ENCODE data around the gene SPRY4. TPM values are rescaled to one million over a fixed set of nuclear protein-coding genes. Genes with fewer than 3 reads are reported as not detected.

Gene SPRY4
- polyA plus RNA-seq, 1 donor = 41.7 TPM

DNA sequence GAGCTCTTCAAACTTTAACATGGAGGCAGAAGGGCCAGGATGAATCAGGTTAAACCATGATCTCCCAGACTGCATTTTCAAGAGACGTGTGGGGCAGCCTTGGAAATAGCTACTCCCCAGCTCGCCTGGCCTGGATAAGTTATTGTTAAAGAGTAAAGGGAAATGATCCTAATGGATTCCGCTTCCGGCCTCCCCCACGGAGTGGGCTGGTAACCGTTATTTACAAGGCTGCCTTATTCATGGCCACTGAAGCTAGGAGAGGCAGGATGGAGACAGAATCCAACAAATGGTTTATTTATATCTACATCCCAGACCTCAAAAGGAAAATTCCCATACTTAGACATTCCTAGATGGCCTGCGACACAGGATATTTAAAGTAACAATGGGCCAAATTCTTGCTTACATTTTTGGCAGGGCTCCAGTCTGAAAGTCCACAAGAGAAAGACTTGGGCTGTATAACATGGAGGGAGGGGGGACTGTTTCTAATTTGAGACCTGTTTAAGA is 27.9 kb downstream of the SPRY4 start:
- Histone ChIP-seq H3K36me3 (ENCODE audit: control insufficient read depth, insufficient read depth, low read length) (no peaks in the 10 kb centered on the region), H3K27me3 (ENCODE audit: control insufficient read depth, insufficient read depth, low read length) (no peaks in the 10 kb centered on the region), H3K4me1 (ENCODE audit: control insufficient read depth, insufficient read depth, low read length) (peaks cover 32% of the 10 kb centered on the region), H3K9me3 (ENCODE audit: control insufficient read depth, low read depth, low read length) (no peaks in the 10 kb centered on the region), H3K4me3 (ENCODE audit: low read length) (no peak overlapping the region), H3K27ac (ENCODE audit: low read length) (peak overlapping the region; percentile 65)
- WGBS (ENCODE audit: insufficient coverage, low lambda C conversion rate) = no CpG with 5 or more reads among the region's 7 CpGs
- peak; percentile 45 to 61 for DNase-seq

- no peaks in the 10 kb centered on the region for H3K27me3 ChIP-seq (ENCODE audit: control insufficient read depth, insufficient read depth, low read length)
- no peak overlapping the region for H3K4me3 ChIP-seq (ENCODE audit: low read length)
- peaks cover 26% of the 10 kb centered on the region for H3K4me1 ChIP-seq (ENCODE audit: control insufficient read depth, insufficient read depth, low read length)
- 86% methylated on average over 5 of the region's 8 CpGs for WGBS (ENCODE audit: insufficient coverage, low lambda C conversion rate)
- H3K27ac ChIP-seq (ENCODE audit: low read length) = peak overlapping the region; percentile 65
- no peaks in the 10 kb centered on the region for H3K36me3 ChIP-seq (ENCODE audit: control insufficient read depth, insufficient read depth, low read length)
- no peaks in the 10 kb centered on the region for H3K9me3 ChIP-seq (ENCODE audit: control insufficient read depth, low read depth, low read length)
- DNase-seq = no peak
Measured at GRCh38 chr5:142295960-142296860, 28.6 kb downstream of the SPRY4 start.

GRCh38 chr5:142295084-142295758 is 29.6 kb downstream of the SPRY4 start:
- no peak overlapping the region for H3K4me3 ChIP-seq (ENCODE audit: low read length)
- no peaks in the 10 kb centered on the region for H3K9me3 ChIP-seq (ENCODE audit: control insufficient read depth, low read depth, low read length)
- DNase-seq = no peak
- H3K4me1 ChIP-seq (ENCODE audit: control insufficient read depth, insufficient read depth, low read length) = peaks cover 20% of the 10 kb centered on the region
- WGBS (ENCODE audit: insufficient coverage, low lambda C conversion rate) = 90% methylated on average over 4 of the region's 23 CpGs
- no peaks in the 10 kb centered on the region for H3K27me3 ChIP-seq (ENCODE audit: control insufficient read depth, insufficient read depth, low read length)
- no peak overlapping the region for H3K27ac ChIP-seq (ENCODE audit: low read length)
- H3K36me3 ChIP-seq (ENCODE audit: control insufficient read depth, insufficient read depth, low read length) = no peaks in the 10 kb centered on the region

GRCh38 chr5:142293486-142293885 is 31.3 kb downstream of the SPRY4 start:
- Histone ChIP-seq H3K9me3 (ENCODE audit: control insufficient read depth, low read depth, low read length) (no peaks in the 10 kb centered on the region), H3K27ac (ENCODE audit: low read length) (no peak overlapping the region), H3K4me3 (ENCODE audit: low read length) (no peak overlapping the region), H3K36me3 (ENCODE audit: control insufficient read depth, insufficient read depth, low read length) (no peaks in the 10 kb centered on the region), H3K4me1 (ENCODE audit: control insufficient read depth, insufficient read depth, low read length) (peaks cover 12% of the 10 kb centered on the region), H3K27me3 (ENCODE audit: control insufficient read depth, insufficient read depth, low read length) (no peaks in the 10 kb centered on the region)
- no peak for DNase-seq
- no CpG with 5 or more reads among the region's 5 CpGs for WGBS (ENCODE audit: insufficient coverage, low lambda C conversion rate)

DNA sequence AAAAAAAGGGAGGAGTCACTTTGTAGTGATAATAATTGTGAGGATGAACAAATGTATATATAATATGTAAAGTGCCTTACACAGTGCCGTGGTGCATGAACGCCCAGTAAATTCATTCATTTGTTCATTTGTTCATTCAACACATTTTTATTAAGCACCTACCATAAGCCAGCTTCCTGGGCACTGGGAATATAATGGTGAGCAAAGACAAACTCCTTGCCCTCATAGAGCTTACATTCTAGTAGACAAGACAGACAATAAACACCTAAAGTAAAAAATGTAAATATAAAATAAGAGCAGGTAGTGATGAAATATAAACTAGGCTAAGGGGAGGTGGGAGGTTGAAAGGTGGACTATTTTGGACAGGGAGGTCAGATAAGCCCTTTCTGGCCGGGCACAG is 32.0 kb downstream of the SPRY4 start:
- Histone ChIP-seq H3K9me3 (ENCODE audit: control insufficient read depth, low read depth, low read length) (no peaks in the 10 kb centered on the region), H3K27ac (ENCODE audit: low read length) (no peak overlapping the region), H3K4me3 (ENCODE audit: low read length) (no peak overlapping the region), H3K4me1 (ENCODE audit: control insufficient read depth, insufficient read depth, low read length) (peaks cover 14% of the 10 kb centered on the region), H3K27me3 (ENCODE audit: control insufficient read depth, insufficient read depth, low read length) (no peaks in the 10 kb centered on the region), H3K36me3 (ENCODE audit: control insufficient read depth, insufficient read depth, low read length) (no peaks in the 10 kb centered on the region)
- no peak for DNase-seq
- WGBS (ENCODE audit: insufficient coverage, low lambda C conversion rate) = 100% methylated on average over 1 of the region's 3 CpGs

GRCh38 chr5:142292249-142292648 is 32.6 kb downstream of the SPRY4 start:
- H3K9me3 ChIP-seq (ENCODE audit: control insufficient read depth, low read depth, low read length) = no peaks in the 10 kb centered on the region
- no peaks in the 10 kb centered on the region for H3K27me3 ChIP-seq (ENCODE audit: control insufficient read depth, insufficient read depth, low read length)
- no peaks in the 10 kb centered on the region for H3K36me3 ChIP-seq (ENCODE audit: control insufficient read depth, insufficient read depth, low read length)
- no peak overlapping the region for H3K27ac ChIP-seq (ENCODE audit: low read length)
- DNase-seq = no peak
- H3K4me1 ChIP-seq (ENCODE audit: control insufficient read depth, insufficient read depth, low read length) = peaks cover 18% of the 10 kb centered on the region
- no CpG with 5 or more reads among the region's 5 CpGs for WGBS (ENCODE audit: insufficient coverage, low lambda C conversion rate)
- no peak overlapping the region for H3K4me3 ChIP-seq (ENCODE audit: low read length)

GRCh38 chr5:142290577-142291299 is 34.1 kb downstream of the SPRY4 start:
- Histone ChIP-seq H3K4me3 (ENCODE audit: low read length) (no peak overlapping the region), H3K27me3 (ENCODE audit: control insufficient read depth, insufficient read depth, low read length) (no peaks in the 10 kb centered on the region), H3K9me3 (ENCODE audit: control insufficient read depth, low read depth, low read length) (no peaks in the 10 kb centered on the region), H3K36me3 (ENCODE audit: control insufficient read depth, insufficient read depth, low read length) (no peaks in the 10 kb centered on the region), H3K4me1 (ENCODE audit: control insufficient read depth, insufficient read depth, low read length) (peaks cover 11% of the 10 kb centered on the region), H3K27ac (ENCODE audit: low read length) (no peak overlapping the region)
- no peak for DNase-seq
- no CpG with 5 or more reads among the region's 5 CpGs for WGBS (ENCODE audit: insufficient coverage, low lambda C conversion rate)

GRCh38 chr5:142289708-142290576 is 34.9 kb downstream of the SPRY4 start:
- H3K27ac ChIP-seq (ENCODE audit: low read length) = no peak overlapping the region
- no CpG with 5 or more reads among the region's 11 CpGs for WGBS (ENCODE audit: insufficient coverage, low lambda C conversion rate)
- H3K4me3 ChIP-seq (ENCODE audit: low read length) = no peak overlapping the region
- H3K27me3 ChIP-seq (ENCODE audit: control insufficient read depth, insufficient read depth, low read length) = no peaks in the 10 kb centered on the region
- H3K4me1 ChIP-seq (ENCODE audit: control insufficient read depth, insufficient read depth, low read length) = peaks cover 8% of the 10 kb centered on the region
- no peaks in the 10 kb centered on the region for H3K9me3 ChIP-seq (ENCODE audit: control insufficient read depth, low read depth, low read length)
- H3K36me3 ChIP-seq (ENCODE audit: control insufficient read depth, insufficient read depth, low read length) = no peaks in the 10 kb centered on the region
- no peak for DNase-seq

- Histone ChIP-seq H3K4me1 (ENCODE audit: control insufficient read depth, insufficient read depth, low read length) (peaks cover 8% of the 10 kb centered on the region), H3K36me3 (ENCODE audit: control insufficient read depth, insufficient read depth, low read length) (no peaks in the 10 kb centered on the region), H3K27me3 (ENCODE audit: control insufficient read depth, insufficient read depth, low read length) (no peaks in the 10 kb centered on the region), H3K27ac (ENCODE audit: low read length) (peak overlapping the region; percentile 18), H3K4me3 (ENCODE audit: low read length) (no peak overlapping the region), H3K9me3 (ENCODE audit: control insufficient read depth, low read depth, low read length) (no peaks in the 10 kb centered on the region)
- no peak for DNase-seq
- no CpG with 5 or more reads among the region's 5 CpGs for WGBS (ENCODE audit: insufficient coverage, low lambda C conversion rate)
Measured at GRCh38 chr5:142287973-142288313, 36.9 kb downstream of the SPRY4 start.

All from large intestine (tissue), 3 donors.